ENCODE data around the gene LRMDA.

LRMDA gene

GRCh38 chr10:75950997-75951589, 519.7 kb downstream of the LRMDA start:
- no peak overlapping the region for H3K4me3 ChIP-seq (ENCODE audit: low read depth, low read length)
- ChIA-PET CTCF (interaction anchor here (0.9 kb wide), 1 partner anchor 29 kb away, joined by 4 read pairs; no protein-coding TSS in a partner anchor), POLR2A (no interaction called here)
- no peak for TF ChIP-seq ZEB2 (tag by site-specific recombination; IDR thresholded peaks at IDR 0.05)
- no peak for TF ChIP-seq ZNF785 (tag by site-specific recombination; IDR thresholded peaks at IDR 0.05)
- TF ChIP-seq ZNF48 (tag by site-specific recombination; IDR thresholded peaks at IDR 0.05), result no peak
- TF ChIP-seq ZNF549 (tag by site-specific recombination; IDR thresholded peaks at IDR 0.05), result no peak
- TF ChIP-seq PRDM10 (tag by site-specific recombination; IDR thresholded peaks at IDR 0.05), result no peak
- TF ChIP-seq BCL11B (tag by site-specific recombination; IDR thresholded peaks at IDR 0.05; ENCODE audit: low read depth), result no peak
- no peak for TF ChIP-seq AEBP2 (tag by site-specific recombination; IDR thresholded peaks at IDR 0.05; ENCODE audit: borderline replicate concordance)
- no peak for TF ChIP-seq ZNF518A (tag by site-specific recombination; conservative IDR thresholded peaks at IDR 0.05; ENCODE audit: low read depth)
- no peak for TF ChIP-seq ZBTB17 (tag by site-specific recombination; IDR thresholded peaks at IDR 0.05)
- TF ChIP-seq ZFP37 (tag by site-specific recombination; IDR thresholded peaks at IDR 0.05), result no peak
- TF ChIP-seq ZNF433 (tag by site-specific recombination; IDR thresholded peaks at IDR 0.05; ENCODE audit: low read depth), result no peak
- TF ChIP-seq ZNF398 (tag by site-specific recombination; IDR thresholded peaks at IDR 0.05), result no peak
- no peak for TF ChIP-seq ZNF473 (tag by site-specific recombination; IDR thresholded peaks at IDR 0.05)
- no peak for TF ChIP-seq ZNF660 (tag by site-specific recombination; IDR thresholded peaks at IDR 0.05)
- no peak for TF ChIP-seq EGR2 (tag by site-specific recombination; IDR thresholded peaks at IDR 0.05; ENCODE audit: low read depth)
- no peaks in the 10 kb centered on the region for H3K36me3 ChIP-seq (ENCODE audit: control insufficient read depth in 2 of 2, insufficient read depth in 1 of 2, low read length in 2 of 2)
- H3K9me3 ChIP-seq (ENCODE audit: control insufficient read depth, insufficient read depth, low read depth, low read length), result no peaks in the 10 kb centered on the region
- H3K27ac ChIP-seq (ENCODE audit: extremely low read depth, low read depth, low read length), result no peak overlapping the region
- H3K4me1 ChIP-seq (ENCODE audit: control insufficient read depth, insufficient read depth, low read length), result no peaks in the 10 kb centered on the region
